ENCODE results near the gene PLA2G3. TPM values are rescaled to one million over a fixed set of nuclear protein-coding genes. Genes with fewer than 3 reads are reported as not detected.

PLA2G3 gene
- total RNA-seq, 2 donors from 2014 or later, result not detected

GRCh38 chr22:31093086-31093850 lies 47.0 kb downstream of the PLA2G3 start:
- intact Hi-C loops (cut with DNase I), result no loop called here
- no peak for DNase-seq (ENCODE audit: low spot score)

GRCh38 chr22:31092161-31092560 lies 48.1 kb downstream of the PLA2G3 start:
- intact Hi-C loops (cut with DNase I), result no loop called here
- DNase-seq (ENCODE audit: low spot score), result no peak

- DNase-seq (ENCODE audit: low spot score), result no peak
- intact Hi-C loops (cut with DNase I), result no loop called here
Measured at GRCh38 chr22:31091106-31091975, 49.0 kb downstream of the PLA2G3 start.

GRCh38 chr22:31090217-31091085 lies 49.9 kb downstream of the PLA2G3 start:
- intact Hi-C loops (cut with DNase I), result no loop called here
- DNase-seq (ENCODE audit: low spot score), result no peak

DNA sequence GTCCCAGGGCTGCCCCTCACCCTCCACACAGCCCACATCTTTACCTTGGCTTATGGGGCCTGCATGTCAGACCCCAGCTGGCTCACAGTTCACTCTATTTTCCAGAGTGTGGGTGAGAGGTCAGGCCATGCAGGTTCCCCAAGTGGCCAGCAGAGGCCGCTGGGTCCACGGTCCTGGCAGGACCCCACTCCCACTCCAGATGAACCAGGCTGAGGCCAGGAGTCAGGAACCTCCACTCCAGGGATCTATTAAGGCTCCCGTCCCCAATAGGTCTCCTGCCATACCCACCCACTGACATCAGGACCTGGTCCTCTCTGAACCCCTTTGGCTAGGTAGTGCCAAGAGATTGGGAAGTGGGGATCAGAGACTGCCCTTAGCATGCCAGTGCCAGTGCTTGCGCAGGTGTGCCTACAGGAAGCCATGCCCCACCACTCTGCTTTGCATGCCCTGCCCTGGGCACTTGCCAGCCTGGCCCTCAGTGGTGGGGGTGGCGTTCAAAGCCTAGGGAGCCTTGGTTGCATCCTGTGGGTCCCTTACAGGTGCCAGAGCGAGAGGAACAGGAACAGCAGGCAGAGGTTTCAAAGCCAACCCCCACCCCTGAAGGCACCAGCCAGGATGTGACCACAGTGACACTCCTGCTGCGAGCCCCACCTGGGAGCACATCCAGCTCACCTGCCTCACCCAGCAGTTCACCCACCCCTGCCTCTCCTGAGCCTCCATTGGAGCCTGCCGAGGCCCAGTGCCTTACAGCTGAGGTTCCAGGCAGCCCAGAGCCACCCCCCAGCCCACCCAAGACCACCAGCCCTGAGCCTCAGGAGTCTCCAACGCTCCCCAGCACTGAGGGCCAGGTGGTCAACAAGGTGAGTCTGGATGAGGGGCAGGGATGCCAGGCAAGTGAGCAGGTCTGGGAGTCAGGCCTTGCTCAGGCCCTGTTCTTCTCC lies 50.9 kb downstream of the PLA2G3 start:
- intact Hi-C loops (cut with DNase I), result loop anchor here in 1 of 2 donors (5.0 kb wide), 1 partner anchor 142 kb away; no protein-coding TSS in a partner anchor
- DNase-seq (ENCODE audit: low spot score), result no peak

DNA sequence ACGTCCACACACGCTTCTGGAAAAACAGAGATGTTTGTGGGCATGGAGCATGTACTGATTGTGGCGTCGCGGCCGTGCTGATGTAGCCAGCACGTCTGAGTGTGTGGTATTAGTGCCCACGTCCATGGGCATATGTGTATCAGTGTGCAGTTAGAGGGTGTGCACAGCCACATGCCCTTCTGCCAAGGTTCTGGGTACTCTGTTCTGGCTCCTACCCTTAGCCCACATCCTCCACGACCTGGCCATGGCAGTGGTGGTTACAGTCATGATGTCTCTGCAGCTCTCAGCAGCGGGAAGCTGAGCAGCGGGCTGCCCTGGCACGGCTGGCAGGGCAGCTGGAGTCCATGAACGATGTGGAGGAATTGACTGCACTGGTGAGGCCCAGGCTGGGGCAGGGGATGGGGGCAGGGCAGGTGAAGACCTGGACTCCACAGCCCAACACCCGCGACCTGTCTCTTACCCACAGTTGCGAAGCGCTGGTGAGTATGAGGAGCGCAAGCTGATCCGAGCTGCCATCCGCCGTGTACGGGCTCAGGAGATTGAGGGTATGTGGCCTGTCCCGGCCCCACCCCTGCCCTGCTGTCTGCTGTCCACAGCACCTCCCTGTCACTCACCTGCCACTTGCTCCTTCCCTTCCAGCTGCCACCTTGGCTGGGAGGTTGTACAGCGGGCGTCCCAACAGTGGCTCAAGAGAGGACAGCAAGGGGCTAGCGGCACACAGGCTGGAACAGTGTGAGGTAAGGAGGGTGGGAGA lies 51.9 kb downstream of the PLA2G3 start:
- DNase-seq (ENCODE audit: low spot score), result no peak
- intact Hi-C loops (cut with DNase I), result loop anchor here in 1 of 2 donors (5.0 kb wide), 1 partner anchor 141 kb away; no protein-coding TSS in a partner anchor

GRCh38 chr22:31087744-31088215 lies 52.5 kb downstream of the PLA2G3 start:
- intact Hi-C loops (cut with DNase I), result loop anchor here in 1 of 2 donors (5.0 kb wide), 1 partner anchor 140 kb away; no protein-coding TSS in a partner anchor
- no peak for DNase-seq (ENCODE audit: low spot score)

- intact Hi-C loops (cut with DNase I), result loop anchor here in 1 of 2 donors (5.0 kb wide), 1 partner anchor 140 kb away; no protein-coding TSS in a partner anchor
- DNase-seq (ENCODE audit: low spot score), result no peak
Measured at GRCh38 chr22:31086703-31087330, 53.5 kb downstream of the PLA2G3 start.

- DNase-seq (ENCODE audit: low spot score), result no peak
- intact Hi-C loops (cut with DNase I), result loop anchor here (2.0 to 5.0 kb wide), 2 partner anchors 139 kb away; no protein-coding TSS in a partner anchor
Measured at GRCh38 chr22:31085928-31086327, 54.4 kb downstream of the PLA2G3 start.

GRCh38 chr22:31085493-31085824 lies 54.8 kb downstream of the PLA2G3 start:
- intact Hi-C loops (cut with DNase I), result loop anchor here (2.0 to 5.0 kb wide), 2 partner anchors 138 to 139 kb away; no protein-coding TSS in a partner anchor
- no peak for DNase-seq (ENCODE audit: low spot score)

DNA sequence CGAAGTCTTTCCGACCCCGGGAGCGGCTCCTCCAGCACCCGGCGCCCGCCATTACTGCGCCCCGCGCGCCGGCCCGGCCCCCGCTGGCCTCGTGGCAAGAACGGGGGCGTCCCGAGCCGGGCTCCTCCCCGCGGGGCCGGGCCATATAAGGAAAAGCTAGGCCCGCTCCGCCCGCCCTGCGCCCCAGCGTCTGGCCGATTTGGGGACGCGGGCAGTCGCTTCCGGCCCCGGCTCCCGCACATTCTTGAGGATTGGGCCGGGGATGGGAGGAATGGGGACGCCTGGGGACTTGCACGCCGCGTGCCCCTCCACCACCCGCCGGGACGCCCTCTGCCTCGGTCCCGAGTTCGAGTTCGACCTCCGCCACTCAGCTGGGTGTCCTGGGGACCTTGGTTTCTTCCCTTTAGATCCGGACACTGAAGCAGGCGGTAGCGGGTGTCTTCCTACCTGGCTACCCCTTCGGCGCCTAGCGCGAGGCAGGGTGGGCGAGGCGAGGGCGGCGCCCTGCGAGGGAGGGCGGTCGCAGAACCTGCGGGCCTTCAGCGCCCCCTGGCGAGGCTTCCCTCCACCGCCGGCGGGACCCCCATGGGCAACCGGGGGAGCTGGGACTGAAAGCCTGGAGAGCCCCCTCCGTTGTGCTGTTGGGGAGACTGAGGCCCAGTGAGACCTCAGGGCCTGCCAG lies 55.4 kb downstream of the PLA2G3 start:
- peak; percentile 97 for DNase-seq (ENCODE audit: low spot score)
- intact Hi-C loops (cut with DNase I), result loop anchor here (2.0 to 5.0 kb wide), 4 partner anchors 48 to 138 kb away; partner anchors contain the start of genes MORC2 (in 1 of the 2) and TUG1 (in 1 of the 2)

Small RNA genes lying within 50 kb of the gene (microRNA-seq; reads per million reads assigned to microRNA genes)
- gene MIR3928 (ENCODE audit: borderline microRNAs expressed in 2 of 2), result 2.3 to 4.8 reads per million in 2 donors

Other genes with a start within 250 kb of the PLA2G3 start
- gene MORC2, start 171.7 kb downstream of the PLA2G3 start, total RNA-seq, result 10 to 100 TPM; 23.8 to 27.5 TPM
- 10 to 100 TPM; 61.7 to 65.8 TPM for gene TUG1, start 171.2 kb downstream of the PLA2G3 start, total RNA-seq
- 100 to 1,000 TPM; 511 to 666 TPM for gene SMTN, start 59.2 kb downstream of the PLA2G3 start, total RNA-seq
- 100 to 1,000 TPM; 535 to 575 TPM for gene SELENOM, start 32.9 kb downstream of the PLA2G3 start, total RNA-seq
- gene INPP5J, start 17.5 kb downstream of the PLA2G3 start, total RNA-seq, result under 1 TPM; 0.52 to 0.74 TPM
- 10 to 100 TPM; 31.7 to 33.7 TPM for gene RNF185, start 19.7 kb upstream of the PLA2G3 start, total RNA-seq
- gene LIMK2, start 71.8 kb upstream of the PLA2G3 start, total RNA-seq, result 10 to 100 TPM; 24.6 to 26.8 TPM
- 10 to 100 TPM; 12.8 to 18.8 TPM for gene PIK3IP1, start 152.0 kb upstream of the PLA2G3 start, total RNA-seq
- gene PATZ1, start 205.8 kb upstream of the PLA2G3 start, total RNA-seq, result 10 to 100 TPM; 10.8 to 14.9 TPM

Data from posterior vena cava (tissue), 2 donors.